Endothelial cell of umbilical vein (primary cell): ENCODE measurements around the gene TEKTIP1. TPM values are rescaled to one million over a fixed set of nuclear protein-coding genes. Genes with fewer than 3 reads are reported as not detected.

ENCODE experiments used
- BruUV-seq: library from RNA; stranded (reverse); fragments of 400-500 nt; replicated peaks from 2 replicates; lab custom pipeline; 2021; lab: Mats Ljungman, UMichigan
- CTCF ChIA-PET: fragments of 300-600, 350-600 bp; sonication (Branson Sonifier 250); formaldehyde crosslinking; loops from one replicate; lab custom pipeline; 2021; ENCODE audit warnings: antibody characterized with exemption, inconsistent platforms; lab: Charles Lee
- POLR2A ChIA-PET: fragments of 300-600, 350-600 bp; sonication (Branson Sonifier 250); formaldehyde crosslinking; loops from one replicate; lab custom pipeline; 2021; ENCODE audit warnings: antibody characterized with exemption, inconsistent platforms; lab: Charles Lee
- DNase-seq: peaks from one replicate; pipeline ENCODE4 v3.0.0-alpha.2; 2011; ENCODE audit warnings: low read depth, low spot score
- FAIRE-seq: peaks from 2 replicates; lab custom pipeline; 2011; peaks lifted over from hg19 to GRCh38; lab: Jason Lieb, UNC
- H2AFZ ChIP-seq: 2 replicates; pipeline ENCODE4 v1.6.0; 2012; ENCODE audit warnings: low read depth, low read length, control low read depth, inconsistent platforms
- H3K27ac ChIP-seq: 2 replicates; pipeline ENCODE4 v1.5.1; 2011; ENCODE audit warnings: low read depth, mild to moderate bottlenecking, control low read depth, low read length, moderate library complexity; ENCODE audit not compliant: insufficient read depth
- H3K27me3 ChIP-seq, 2 experiments: 2 replicates each; pipeline versions ENCODE4 v1.6.0 to v1.6.1; 2011; ENCODE audit warnings: low read length in 2 of 2, mixed read lengths in 1 of 2; ENCODE audit not compliant: control insufficient read depth in 2 of 2, insufficient read depth in 2 of 2
- H3K36me3 ChIP-seq, 2 experiments: 2 replicates in 1 of 2; 3 replicates in 1 of 2; pipeline ENCODE4 v1.5.1; 2011; ENCODE audit warnings: low read length in 2 of 2, mild to moderate bottlenecking in 1 of 2, moderate library complexity in 1 of 2; ENCODE audit not compliant: control insufficient read depth in 2 of 2, insufficient read depth in 2 of 2; ENCODE audit errors: extremely low read depth in 1 of 2
- H3K4me1 ChIP-seq: 3 replicates; pipeline ENCODE4 v1.5.1; 2011; ENCODE audit warnings: mild to moderate bottlenecking, low read length; ENCODE audit not compliant: control insufficient read depth, insufficient read depth; ENCODE audit errors: extremely low read depth
- H3K4me2 ChIP-seq: 2 replicates; pipeline ENCODE4 v1.6.1; 2011; ENCODE audit warnings: low read length, control low read depth, mixed read lengths; ENCODE audit not compliant: insufficient read depth
- H3K4me3 ChIP-seq, 3 experiments: fragments of 200-600 bp in 1 of 3; sonication (generic), shearing (Covaris generic) in 1 of 3; replicated peaks in 1 of 3; 2 replicates each; pipeline ENCODE4 v1.5.1; 2011 to 2016; ENCODE audit warnings: control low read depth in 3 of 3, low read length in 3 of 3, mild to moderate bottlenecking in 2 of 3, inconsistent platforms in 1 of 3, low read depth in 1 of 3, moderate library complexity in 1 of 3; ENCODE audit not compliant: insufficient read depth in 1 of 3
- H3K79me2 ChIP-seq: 2 replicates; pipeline ENCODE4 v1.6.0; 2012; ENCODE audit warnings: low read length, inconsistent platforms; ENCODE audit not compliant: control insufficient read depth, insufficient read depth
- H3K9ac ChIP-seq: replicated peaks from 2 replicates; pipeline ENCODE3; 2011; ENCODE audit warnings: low read length, control low read depth; ENCODE audit not compliant: insufficient read depth; ENCODE audit errors: extremely low read depth
- H3K9me1 ChIP-seq: replicated peaks from 3 replicates; pipeline ENCODE4 v1.6.0; 2011; ENCODE audit warnings: mild to moderate bottlenecking, low read length; ENCODE audit not compliant: control insufficient read depth, insufficient read depth; ENCODE audit errors: extremely low read depth
- H3K9me3 ChIP-seq: replicated peaks from 2 replicates; pipeline ENCODE4 v1.5.1; 2012; ENCODE audit warnings: low read length, inconsistent platforms; ENCODE audit not compliant: control insufficient read depth, insufficient read depth
- H4K20me1 ChIP-seq: replicated peaks from 2 replicates; pipeline ENCODE3; 2011; ENCODE audit warnings: mild to moderate bottlenecking, low read length; ENCODE audit not compliant: control insufficient read depth, insufficient read depth; ENCODE audit errors: extremely low read depth
- CTCF ChIP-seq, 2 donors: IDR thresholded peaks; 1 replicate in 1 of 2; 2 replicates in 1 of 2; pipeline ENCODE4 v1.5.1; 2011; ENCODE audit warnings: low read length in 2 of 2, mild to moderate bottlenecking in 2 of 2, moderate library complexity in 2 of 2, control low read depth in 1 of 2, inconsistent platforms in 1 of 2, low read depth in 1 of 2; ENCODE audit not compliant: insufficient read depth in 1 of 2; ENCODE audit errors: extremely low read depth in 1 of 2
- EZH2 ChIP-seq: IDR thresholded peaks from 2 replicates; pipeline ENCODE4 v1.6.1; 2012; ENCODE audit warnings: borderline replicate concordance, low read depth, mild to moderate bottlenecking, moderate library complexity, low read length, inconsistent platforms; ENCODE audit not compliant: severe bottlenecking
- FOS ChIP-seq: IDR thresholded peaks from 2 replicates; pipeline ENCODE4 v1.6.1; 2011; ENCODE audit warnings: mild to moderate bottlenecking, low read length, moderate library complexity, borderline replicate concordance; ENCODE audit not compliant: insufficient read depth
- GATA2 ChIP-seq: IDR thresholded peaks from 2 replicates; pipeline ENCODE4 v1.7.0; 2011; ENCODE audit warnings: low read depth, mild to moderate bottlenecking, moderate library complexity, mixed read lengths, low read length; ENCODE audit not compliant: insufficient read length, insufficient read depth
- JUN ChIP-seq: IDR thresholded peaks from 2 replicates; pipeline ENCODE4 v1.6.1; 2011; ENCODE audit warnings: borderline replicate concordance, low read depth; ENCODE audit not compliant: insufficient read length, insufficient read depth
- MAX ChIP-seq: IDR thresholded peaks from 2 replicates; pipeline ENCODE4 v1.6.1; 2011; ENCODE audit not compliant: insufficient read depth, insufficient read length
- MYC ChIP-seq: IDR thresholded peaks from one replicate; pipeline ENCODE4 v1.6.1; 2011; ENCODE audit warnings: mild to moderate bottlenecking, low read depth, low read length
- POLR2A ChIP-seq: IDR thresholded peaks from 2 replicates; pipeline ENCODE4 v1.6.1; 2012; ENCODE audit warnings: low read depth, mild to moderate bottlenecking, control low read depth, low read length
- POLR2AphosphoS5 ChIP-seq: IDR thresholded peaks from 2 replicates; pipeline ENCODE4 v1.6.1; 2012; ENCODE audit warnings: low read depth, mild to moderate bottlenecking, control low read depth, low read length, moderate library complexity; ENCODE audit not compliant: insufficient read depth
- dilution Hi-C: fragments of 300-500 bp; cut with MboI; formaldehyde crosslinking; loops from one replicate; pipeline ENCODE4 v1.15.0; 2019; ENCODE audit warnings: low sequenced_read_pairs; ENCODE audit not compliant: extremely low pct_ligation_motif_present
- intact Hi-C: fragments of 100-400 bp; cut with micrococcal nuclease; formaldehyde crosslinking; loops from one replicate; pipeline ENCODE4 v1.10.0; 2022
- polyA plus RNA-seq, 4 experiments: library from polyadenylated mRNA; depleted of rRNA in 3 of 4; stranded (reverse) in 3 of 4; unstranded in 1 of 4; fragments of >200 nt; gene quantifications; 2 replicates each; pipeline versions ENCODE4 v1.2.1 to v1.2.3, GENCODE V29; 2011 to 2012; ENCODE audit warnings: missing spikeins in 1 of 4
- total RNA-seq: library from RNA; stranded (reverse); gene quantifications from 2 replicates; pipeline ENCODE4 v1.2.3, GENCODE V29; 2021

TEKTIP1 gene
- total and polyA plus RNA-seq, 2 donors (not counting 3 experiments of a cell fraction or from before 2014, with no cell fraction given) = 0.73 TPM; not detected in 1

GRCh38 chr19:3591876-3592613, 53.1 kb downstream of the TEKTIP1 start:
- H3K36me3 ChIP-seq = no peaks in the 10 kb centered on the region
- H4K20me1 ChIP-seq = no peaks in the 10 kb centered on the region
- H3K9ac ChIP-seq = no peak overlapping the region
- H2AFZ ChIP-seq = no peak overlapping the region
- BruUV-seq = no TSS peak
- H3K27ac ChIP-seq = no peak overlapping the region
- intact Hi-C loops (no loop called here), dilution Hi-C loops (no loop called here)
- no peak overlapping the region for H3K4me2 ChIP-seq
- no peaks in the 10 kb centered on the region for H3K9me1 ChIP-seq
- DNase-seq = no peak
- TF ChIP-seq FOS (no peak), EZH2 (no peak), JUN (no peak), POLR2AphosphoS5 (no peak), MAX (no peak), GATA2 (no peak), POLR2A (no peak), CTCF (IDR thresholded peaks at IDR 0.05; ENCODE audit: extremely low read depth in 1 of 2, insufficient read depth in 1 of 2, low read depth in 1 of 2, low read length in 2 of 2) (no peak), MYC (no peak)
- no peaks in the 10 kb centered on the region for H3K4me1 ChIP-seq
- POLR2A ChIA-PET = no interaction called here
- no peak overlapping the region for H3K4me3 ChIP-seq
- no peaks in the 10 kb centered on the region for H3K9me3 ChIP-seq
- peaks cover 0 to 2% of the 10 kb centered on the region in 2 experiments for H3K27me3 ChIP-seq
- no peak for FAIRE-seq
- CTCF ChIA-PET = interaction anchor here (0.9 to 2.2 kb wide), 11 partner anchors 8 to 316 kb away, joined by 3 to 10 read pairs (median 4); no protein-coding TSS in a partner anchor
- no peaks in the 10 kb centered on the region for H3K79me2 ChIP-seq
